Fibroblast of skin of scalp (primary cell): ENCODE measurements around the gene THAP6.
"Not testable (repeated sequence)": the region's sequence is repeated elsewhere in the genome, so short reads cannot be mapped to it uniquely, and the experiment has no call there.

Experiments
- DNase-seq: peaks from one replicate; pipeline ENCODE4 v3.0.0-alpha.2; 2013

The THAP6 gene

DNA sequence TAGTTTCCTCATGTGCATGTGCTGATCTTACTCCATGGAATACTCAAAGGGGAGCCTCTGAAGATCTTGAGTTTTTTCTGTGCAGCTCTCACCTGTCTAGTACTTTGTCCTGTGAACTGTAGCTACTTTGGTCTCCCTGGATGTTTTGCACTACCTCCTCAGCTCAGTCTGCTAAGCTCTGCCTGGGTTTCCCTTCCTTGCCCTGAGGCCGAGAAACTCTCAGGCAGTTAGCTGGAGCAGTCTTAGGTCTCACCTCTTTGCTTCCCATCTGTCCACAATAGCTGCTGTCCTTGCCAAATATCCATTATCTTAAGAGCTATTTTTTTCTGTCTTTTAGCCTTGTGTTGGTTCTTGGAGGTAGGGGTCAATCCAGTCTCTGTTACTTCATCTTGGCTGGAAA is 11.6 kb downstream of the THAP6 start:
- no peak for DNase-seq

DNA sequence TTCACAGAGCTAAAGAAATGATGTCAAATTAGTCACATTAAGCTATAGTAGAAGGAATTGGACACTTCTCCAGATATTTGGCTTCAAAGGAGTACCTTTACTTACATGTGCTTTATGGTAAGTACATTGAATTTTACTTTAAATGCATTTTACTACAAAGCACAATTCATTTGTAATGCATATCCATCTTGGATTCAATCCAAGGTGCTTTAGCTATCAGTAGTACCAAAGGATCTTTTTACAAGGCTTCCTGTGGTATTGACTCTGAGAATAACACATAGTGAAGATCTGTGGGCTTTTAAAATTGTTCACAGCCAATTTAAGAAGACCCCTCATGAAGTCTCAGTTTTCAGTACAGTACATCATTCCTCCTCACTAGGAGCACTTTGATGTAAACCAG is 13.2 kb downstream of the THAP6 start:
- no peak for DNase-seq

DNA sequence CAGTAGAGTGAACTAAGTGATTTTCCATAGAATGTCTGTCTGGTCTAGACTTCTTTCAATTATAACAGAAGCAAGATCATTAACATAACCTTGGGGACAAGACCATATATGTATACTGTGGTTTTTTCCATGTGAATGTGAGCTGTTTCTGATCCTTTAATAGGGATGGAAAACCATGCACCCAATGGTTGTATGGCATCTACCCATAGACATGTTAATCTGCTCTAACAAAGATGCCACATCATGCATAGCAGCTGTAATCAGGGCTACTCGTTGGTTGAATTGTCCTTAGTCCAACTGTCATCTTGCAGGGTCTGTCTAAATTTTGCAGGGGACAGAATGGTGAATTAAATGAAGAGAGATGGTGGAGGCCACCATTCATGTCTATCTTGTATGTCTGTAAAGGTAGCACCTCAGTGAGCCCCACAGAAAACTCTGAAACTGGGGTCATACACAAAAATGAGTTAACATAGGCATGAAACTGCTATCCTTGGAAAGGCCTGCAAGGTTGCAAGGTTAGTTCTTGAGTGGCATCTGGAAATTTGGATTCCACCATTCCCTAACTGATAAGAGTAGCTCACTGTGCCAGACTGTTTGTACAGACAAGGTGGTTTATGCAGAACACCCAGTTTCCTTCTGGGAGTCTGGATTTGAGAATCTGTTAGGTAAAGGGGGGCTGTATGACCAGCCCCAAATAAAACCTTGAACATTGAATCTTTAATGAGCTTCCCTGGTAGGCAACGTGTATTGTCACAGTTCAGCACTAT is 16.5 kb downstream of the THAP6 start:
- DNase-seq, result no peak

DNA sequence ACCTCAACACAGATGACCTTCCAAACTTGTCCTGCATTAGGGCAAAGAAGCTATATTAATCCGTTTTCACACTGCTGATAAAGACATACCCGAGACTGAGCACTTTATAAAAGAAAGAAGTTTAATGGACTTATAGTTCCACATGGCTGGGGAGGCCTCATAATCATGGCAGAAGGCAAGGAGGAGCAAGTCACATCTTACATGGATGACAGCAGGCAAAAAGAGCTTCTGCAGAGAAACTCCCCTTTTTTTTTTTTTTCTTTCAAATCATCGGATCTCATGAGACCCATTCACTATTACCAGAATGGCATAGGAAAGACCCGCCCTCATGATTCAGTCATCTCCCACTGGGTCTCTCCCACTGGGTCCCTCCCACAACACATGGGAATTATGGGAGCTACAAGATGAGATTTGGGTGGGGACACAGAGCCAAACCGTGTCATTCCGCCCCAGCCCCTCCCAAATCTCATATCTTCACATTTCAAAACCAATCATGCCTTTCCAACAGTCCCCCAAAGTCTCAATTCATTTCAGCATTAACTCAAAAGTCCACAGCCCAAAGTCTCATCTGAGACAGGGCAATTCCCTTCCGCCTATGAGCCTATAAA is 17.4 kb downstream of the THAP6 start:
- DNase-seq, result not testable (repeated sequence)

DNA sequence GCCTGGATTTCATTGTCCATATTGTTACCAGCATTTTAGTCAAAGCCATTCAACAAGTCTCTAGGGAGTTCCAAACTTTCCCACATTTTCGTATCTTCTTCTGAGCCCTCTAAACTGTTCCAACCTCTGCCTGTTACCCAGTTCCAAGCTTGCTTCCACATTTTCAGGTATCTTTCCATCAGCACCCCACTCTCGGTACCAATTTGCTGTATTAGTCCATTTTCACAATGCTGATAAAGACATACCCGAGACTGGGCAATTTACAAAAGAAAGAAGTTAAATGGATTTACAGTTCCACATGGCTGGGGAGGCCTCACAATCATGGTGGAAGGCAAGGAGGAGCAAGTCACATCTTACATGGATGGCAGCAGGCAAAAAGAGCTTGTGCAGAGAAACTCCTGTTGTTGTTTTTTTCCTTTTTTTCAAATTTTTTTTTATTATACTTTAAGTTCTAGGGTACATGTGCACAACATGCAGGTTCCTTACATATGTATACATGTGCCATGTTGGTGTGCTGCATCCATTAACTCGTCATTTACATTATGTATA is 19.1 kb downstream of the THAP6 start:
- DNase-seq, result not testable (repeated sequence)

DNA sequence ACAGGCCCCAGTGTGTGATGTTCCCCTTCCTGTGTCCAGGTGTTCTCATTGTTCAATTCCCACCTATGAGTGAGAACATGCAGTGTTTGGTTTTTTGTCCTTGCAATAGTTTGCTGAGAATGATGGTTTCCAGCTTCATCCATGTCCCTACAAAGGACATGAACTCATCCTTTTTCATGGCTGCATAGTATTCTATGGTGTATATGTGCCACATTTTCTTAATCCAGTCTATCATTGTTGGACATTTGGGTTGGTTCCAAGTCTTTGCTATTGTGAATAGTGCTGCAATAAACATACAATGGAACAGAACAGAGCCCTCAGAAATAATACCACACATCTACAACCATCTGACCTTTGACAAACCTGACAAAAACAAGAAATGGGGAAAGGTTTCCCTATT is 19.7 kb downstream of the THAP6 start:
- not testable (repeated sequence) for DNase-seq

DNA sequence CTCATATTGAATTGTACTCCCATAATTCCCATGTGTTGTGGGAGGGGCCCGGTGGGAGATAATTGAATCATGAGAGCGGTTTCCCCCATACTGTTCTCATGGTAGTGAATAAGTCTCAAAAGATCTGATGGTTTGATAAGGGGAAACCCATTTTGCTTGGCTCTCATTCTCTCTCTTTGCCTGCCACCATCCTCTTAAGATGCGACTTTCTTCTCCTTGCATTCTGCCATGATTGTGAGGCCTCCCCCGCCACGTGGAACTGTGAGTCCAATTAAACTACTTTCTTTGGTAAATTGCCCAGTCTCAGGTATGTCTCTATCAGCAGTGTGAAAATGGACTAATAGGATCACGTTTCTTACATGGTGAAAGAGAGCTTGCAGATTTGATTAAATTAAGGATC is 23.0 kb downstream of the THAP6 start:
- DNase-seq, result not testable (repeated sequence)

DNA sequence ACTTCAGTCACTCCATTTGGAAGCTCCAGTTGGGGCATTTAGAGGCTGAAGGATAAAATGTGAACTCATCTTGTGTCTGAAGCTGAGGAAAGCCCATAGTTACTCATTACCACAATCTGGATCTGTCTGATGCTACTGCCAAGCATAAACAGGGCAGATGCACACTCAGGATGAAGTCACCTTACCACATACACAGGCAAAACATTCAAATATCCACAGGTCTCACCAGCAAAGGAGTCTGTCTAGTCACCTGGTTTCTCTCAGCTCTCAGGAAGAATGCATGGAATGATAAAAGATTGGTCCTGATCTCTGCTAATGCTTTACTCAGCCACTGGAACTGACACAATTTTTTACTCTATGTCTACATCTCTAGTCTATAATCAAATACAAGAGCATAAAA is 28.6 kb downstream of the THAP6 start:
- peak; percentile 33 for DNase-seq

DNA sequence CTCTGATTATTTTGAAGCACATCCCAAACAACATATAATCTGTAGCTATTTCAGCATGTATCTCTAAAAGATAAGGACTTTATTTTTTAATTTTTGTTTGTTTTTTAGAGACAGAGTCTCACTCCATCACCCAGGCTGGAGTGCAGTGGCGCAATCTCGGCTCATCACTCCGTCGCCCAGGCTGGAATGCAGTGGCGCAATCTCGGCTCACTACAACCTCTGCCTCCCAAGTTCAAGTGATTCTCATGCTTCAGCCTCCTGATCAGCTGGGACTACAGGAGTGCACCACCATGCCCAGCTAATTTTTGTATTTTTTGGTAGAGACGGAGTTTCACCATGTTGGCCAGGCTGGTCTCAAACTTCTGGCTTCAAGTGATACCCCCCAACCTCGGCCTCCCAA is 29.9 kb downstream of the THAP6 start:
- DNase-seq, result not testable (repeated sequence)

DNA sequence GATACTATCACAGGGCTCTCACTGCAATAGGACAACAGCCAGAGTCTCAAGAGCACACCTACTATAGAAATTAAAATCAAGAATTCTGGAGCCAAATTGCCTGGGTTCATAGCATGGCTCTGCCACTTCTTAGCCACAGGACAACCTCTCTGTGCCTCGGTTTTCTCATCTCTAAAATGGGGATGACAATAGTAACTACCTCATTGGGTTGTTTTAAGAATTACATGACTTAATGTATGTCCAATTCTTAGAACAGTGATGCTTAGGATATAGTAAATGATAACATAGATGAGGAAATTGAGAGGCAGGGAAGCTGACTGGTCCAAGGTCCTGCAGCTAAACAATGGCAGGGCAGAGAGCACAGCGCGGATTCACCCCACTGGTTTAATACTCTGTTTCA is 30.6 kb downstream of the THAP6 start:
- DNase-seq, result no peak

DNA sequence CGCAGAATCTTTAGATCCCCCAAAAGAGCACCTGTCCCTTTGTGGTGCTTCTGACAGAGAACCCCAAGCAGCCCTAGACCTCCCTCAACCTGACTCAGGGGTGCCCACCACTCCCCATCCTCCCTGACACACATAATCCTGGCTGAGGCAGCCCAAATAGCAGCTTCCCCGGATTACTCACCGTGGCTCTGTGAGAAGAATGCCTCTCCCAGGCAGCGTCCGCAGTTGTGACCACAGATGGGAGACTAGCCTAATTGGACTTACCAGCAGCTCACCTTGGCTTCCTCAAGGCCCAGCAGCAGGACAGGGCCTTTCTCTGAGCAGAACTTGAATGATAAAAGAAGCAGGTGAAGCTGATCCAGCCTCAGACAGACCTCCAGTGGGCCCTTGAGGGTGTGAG is 31.3 kb downstream of the THAP6 start:
- peak; percentile 41 for DNase-seq

DNA sequence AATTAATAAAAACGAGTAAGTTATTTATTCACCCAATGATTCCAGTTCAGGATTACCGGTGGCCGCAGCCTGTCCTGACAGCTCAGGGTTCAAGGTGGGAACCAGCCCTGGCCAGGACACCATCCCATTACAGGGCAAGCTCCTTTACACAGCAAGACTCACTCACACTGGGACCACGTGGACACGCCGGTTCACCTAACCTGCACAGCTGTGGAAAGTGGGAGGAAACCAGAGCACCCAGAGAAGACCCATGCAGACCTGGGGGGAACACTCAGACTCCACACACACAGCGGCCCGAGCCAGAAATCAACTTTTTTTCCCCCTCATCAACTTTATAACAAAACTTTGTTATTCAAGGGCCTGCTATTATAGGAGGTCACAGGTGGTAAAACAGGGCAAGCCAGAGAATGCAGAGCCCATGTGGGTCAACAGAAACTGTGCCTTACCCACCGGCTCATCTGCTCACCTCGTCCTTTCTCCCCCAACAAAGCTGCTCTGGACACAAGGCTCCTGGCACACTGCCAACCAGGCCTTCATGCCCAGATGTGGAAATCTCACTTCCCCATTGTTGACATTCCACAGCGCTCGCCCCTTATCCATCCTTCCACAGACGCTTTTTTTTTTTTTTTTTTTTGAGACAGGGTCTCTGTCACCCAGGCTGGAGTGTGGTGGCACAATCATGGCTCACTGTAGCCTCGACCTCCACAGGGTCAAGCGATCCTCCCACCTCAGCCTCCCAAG is 33.5 kb downstream of the THAP6 start:
- peak; percentile 42 for DNase-seq

DNA sequence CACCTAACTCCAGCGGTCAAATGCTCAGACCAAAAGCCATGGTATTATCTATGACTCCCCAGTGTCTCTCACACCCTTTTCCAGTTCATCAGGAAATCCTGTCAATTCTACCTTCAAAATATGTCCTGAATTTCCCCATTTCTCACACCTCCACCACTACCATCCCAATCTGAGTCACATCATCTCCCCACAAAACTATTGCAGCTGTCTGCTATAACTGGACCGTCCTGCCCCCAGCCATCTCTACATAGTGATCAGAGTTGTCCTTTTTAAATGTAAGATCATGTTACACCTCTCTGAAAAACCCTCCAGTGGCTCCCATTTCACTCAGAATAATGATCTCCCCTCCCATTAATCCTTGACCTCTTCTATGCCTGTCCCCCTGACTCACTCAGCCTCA is 34.7 kb downstream of the THAP6 start:
- DNase-seq, result no peak

DNA sequence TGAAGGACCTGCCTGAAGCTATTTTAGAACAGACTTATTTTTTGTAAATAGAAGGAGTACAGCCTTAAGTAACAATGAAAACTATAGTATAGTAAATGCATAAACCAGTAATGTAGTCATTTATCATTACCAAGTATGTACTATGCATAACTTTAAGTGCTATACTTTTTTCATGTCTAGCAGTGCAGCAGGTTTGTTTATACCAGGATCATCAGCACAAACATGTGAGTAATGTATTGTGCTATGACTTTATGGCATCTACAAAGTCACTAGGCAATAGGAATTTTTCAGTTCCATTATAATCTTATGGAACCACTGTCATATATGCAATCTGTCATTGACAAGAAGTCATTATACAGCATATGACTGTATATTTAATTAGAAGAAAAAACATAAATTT is 38.2 kb downstream of the THAP6 start:
- DNase-seq, result no peak

DNA sequence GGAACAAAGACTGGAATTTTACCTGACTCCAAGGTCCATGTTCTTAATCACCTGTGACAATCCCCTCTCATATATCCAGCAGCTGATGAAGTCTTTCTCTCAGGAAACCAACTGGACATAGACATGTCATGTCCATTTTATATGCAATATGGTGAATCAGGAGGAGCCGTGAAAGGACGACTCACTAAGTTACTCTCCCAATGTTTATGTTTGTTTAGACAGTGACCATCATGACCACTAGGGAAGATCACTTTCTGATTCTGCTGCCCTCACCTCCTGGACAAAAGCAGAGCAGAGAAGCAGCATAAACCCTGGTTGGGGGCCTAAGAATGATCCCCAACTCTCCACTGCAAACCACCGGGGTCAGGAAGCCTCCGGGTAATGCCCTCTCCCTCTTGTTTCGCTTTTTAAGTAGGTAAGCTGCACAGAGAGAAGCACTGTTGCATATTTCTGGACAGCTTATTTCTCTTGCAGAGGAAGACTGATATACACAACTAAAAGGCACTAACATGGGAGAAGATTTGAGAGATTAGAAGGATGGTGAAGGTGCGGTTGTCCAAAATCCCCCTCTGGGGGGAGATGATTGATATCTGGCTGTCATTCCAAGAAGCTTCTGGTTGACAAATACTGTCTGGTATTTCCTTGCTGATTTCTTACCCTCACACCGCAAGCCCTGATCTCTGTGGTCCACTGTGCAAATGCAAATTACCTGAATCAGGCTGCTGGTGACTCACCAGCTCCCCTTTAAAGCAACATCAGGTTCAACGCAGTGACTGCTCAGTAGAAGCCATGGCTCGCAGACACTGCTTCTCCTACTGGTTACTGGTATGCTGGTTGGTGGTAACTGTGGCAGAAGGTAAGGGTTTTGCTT is 41.3 kb downstream of the THAP6 start, which contains the start of gene ODAPH:
Gene ODAPH (plus strand): TSS at position 773 of the 871 bp plus-strand sequence. CDS start 17 bp downstream, at position 790.
- no peak for DNase-seq

DNA sequence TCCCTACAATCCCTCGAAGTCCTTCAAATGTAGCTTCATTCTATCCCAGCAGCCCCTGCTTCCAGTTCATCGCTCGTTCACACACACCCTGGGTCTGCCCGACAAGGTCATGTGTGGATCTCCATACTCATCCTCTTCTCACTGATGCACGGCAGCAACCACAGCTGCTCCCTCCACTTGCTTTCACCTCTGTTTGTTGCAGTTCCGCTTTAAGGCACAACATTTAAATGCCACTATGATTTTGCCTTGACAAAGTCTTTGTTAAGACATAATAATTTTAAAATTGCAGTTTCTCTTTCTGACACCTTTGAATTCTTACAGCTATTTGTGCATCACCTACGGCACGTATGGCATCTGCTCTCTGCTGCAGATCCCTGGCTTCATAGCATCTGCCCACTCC is 43.4 kb downstream of the THAP6 start:
- no peak for DNase-seq

DNA sequence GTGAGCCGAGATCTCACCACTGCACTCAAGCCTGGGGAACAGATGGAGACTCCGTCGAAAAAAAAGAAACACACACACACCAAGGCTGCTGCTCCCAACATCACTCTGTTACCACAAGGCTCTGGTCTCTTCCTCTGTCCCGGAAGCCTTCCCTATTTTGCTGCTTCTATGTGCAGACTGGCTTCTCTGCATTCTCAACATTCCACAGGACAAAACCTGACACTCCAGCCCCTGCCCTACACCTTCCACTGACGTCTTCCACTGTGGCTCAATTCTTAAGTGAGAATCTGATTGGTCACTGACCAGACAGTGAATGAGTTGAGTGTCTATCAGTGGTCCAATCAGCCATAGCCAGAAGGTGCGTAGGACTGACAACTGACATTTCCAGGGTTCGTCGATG is 47.5 kb downstream of the THAP6 start:
- no peak for DNase-seq

DNA sequence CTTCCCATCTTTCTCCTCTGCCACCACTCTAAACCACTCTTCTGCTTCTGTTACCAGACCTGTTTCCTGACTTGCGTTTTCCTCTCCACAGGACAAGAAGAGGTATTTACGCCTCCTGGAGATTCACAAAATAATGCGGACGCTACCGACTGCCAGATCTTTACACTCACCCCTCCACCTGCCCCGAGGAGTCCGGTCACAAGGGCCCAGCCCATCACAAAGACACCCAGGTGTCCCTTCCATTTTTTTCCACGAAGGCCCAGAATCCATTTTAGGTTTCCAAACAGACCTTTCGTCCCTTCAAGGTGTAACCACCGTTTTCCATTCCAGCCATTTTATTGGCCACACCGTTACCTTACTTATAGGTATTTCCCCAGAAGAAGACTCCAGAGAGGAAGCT is 49.8 kb downstream of the THAP6 start:
- no peak for DNase-seq

DNA sequence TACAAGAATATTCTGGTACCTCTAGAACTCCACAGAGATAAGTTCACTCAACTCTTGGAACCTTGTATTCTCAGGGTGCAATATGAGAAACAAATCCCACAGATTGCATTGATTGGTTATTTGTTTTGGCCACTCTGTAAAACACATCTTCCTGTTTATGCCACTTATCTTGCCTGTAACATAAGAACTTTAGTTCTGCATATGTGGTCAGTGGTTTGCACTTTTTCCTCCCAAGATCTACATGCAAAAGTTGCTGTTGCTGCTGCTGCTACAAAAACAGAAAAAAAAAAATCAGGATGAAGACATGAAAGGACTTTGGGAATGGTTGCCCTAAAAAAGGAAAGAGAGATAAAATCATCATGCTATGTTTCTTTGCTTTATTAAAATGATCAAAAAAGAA is 51.2 kb downstream of the THAP6 start:
- no peak for DNase-seq

DNA sequence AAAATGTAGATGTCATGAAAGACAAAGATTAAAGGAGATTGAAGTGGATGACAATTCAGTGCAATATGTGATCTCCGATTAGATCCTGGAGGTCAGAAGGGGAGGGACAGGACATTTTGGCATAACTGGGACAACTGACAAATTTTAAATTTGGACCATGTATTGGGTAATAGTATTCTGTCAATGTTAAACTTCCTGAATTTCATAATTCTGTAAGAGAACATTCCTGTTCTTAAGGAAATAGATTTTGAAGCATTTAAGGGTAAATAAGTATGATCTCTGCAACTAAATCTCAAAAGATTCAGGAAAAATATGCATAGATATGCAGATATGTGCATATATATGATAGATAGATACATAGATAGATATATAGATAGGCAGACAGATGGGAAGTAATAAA is 52.6 kb downstream of the THAP6 start:
- no peak for DNase-seq

DNA sequence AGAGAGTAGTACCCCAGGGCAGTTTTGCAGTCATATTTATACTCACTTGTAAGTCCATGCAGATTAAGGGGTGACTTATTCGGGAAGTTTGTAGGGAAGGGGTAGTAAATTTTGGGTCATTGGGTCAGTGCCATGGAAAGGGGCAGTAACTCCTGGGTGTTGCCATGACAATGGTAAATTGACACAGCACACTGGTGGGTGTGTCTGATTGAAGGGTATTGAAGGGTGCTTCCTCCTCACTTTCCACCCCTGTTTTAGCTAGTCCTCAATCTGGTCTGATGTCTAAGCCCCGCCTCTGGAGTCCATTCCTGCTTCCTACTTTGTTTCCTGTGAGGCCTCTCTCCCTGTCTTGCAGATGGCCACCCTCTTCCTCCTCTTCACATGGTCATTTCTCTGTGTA is 53.5 kb downstream of the THAP6 start:
- DNase-seq, result no peak
